ENCODE data around the gene LRIT3. TPM values are rescaled to one million over a fixed set of nuclear protein-coding genes. Genes with fewer than 3 reads are reported as not detected.
"Not testable (repeated sequence)": the region's sequence is repeated elsewhere in the genome, so short reads cannot be mapped to it uniquely, and the experiment has no call there.

Gene LRIT3
- total RNA-seq, 1 experiment from 2014 or later = 0.19 TPM

- Histone ChIP-seq H3K9ac (ENCODE audit: low read length) (no peak overlapping the region), H3K4me1 (ENCODE audit: low read length) (no peaks in the 10 kb centered on the region), H2AFZ (ENCODE audit: low read length) (no peak overlapping the region), H4K20me1 (ENCODE audit: insufficient read depth, low read depth, low read length) (no peaks in the 10 kb centered on the region), H3K4me3 (ENCODE audit: low read length) (no peak overlapping the region), H3K9me3 (ENCODE audit: low read length) (peaks cover 19% of the 10 kb centered on the region), H3K36me3 (ENCODE audit: insufficient read depth, low read length) (no peaks in the 10 kb centered on the region), H3K4me2 (ENCODE audit: low read depth, low read length, poor library complexity, severe bottlenecking) (no peak overlapping the region), H3K27ac (ENCODE audit: low read length) (no peak overlapping the region), H3K79me2 (ENCODE audit: low read length) (no peaks in the 10 kb centered on the region), H3K27me3 (ENCODE audit: low read length) (no peaks in the 10 kb centered on the region; the same call in 1 of the 2 replicates), H3K9me2 (replicated peaks; ENCODE audit: insufficient read depth, low read length) (no peaks in the 10 kb centered on the region)
- no peak for DNase-seq
Measured at GRCh38 chr4:109861916-109862511, 14.1 kb downstream of the LRIT3 start.

- Histone ChIP-seq H2AFZ (ENCODE audit: low read length) (no peak overlapping the region), H3K79me2 (ENCODE audit: low read length) (no peaks in the 10 kb centered on the region), H3K4me3 (ENCODE audit: low read length) (no peak overlapping the region), H4K20me1 (ENCODE audit: insufficient read depth, low read depth, low read length) (no peaks in the 10 kb centered on the region), H3K9me2 (replicated peaks; ENCODE audit: insufficient read depth, low read length) (no peaks in the 10 kb centered on the region), H3K4me2 (ENCODE audit: low read depth, low read length, poor library complexity, severe bottlenecking) (no peak overlapping the region), H3K9ac (ENCODE audit: low read length) (no peak overlapping the region), H3K27me3 (ENCODE audit: low read length) (no peaks in the 10 kb centered on the region; the same call in 1 of the 2 replicates), H3K4me1 (ENCODE audit: low read length) (no peaks in the 10 kb centered on the region), H3K36me3 (ENCODE audit: insufficient read depth, low read length) (no peaks in the 10 kb centered on the region), H3K27ac (ENCODE audit: low read length) (no peak overlapping the region), H3K9me3 (ENCODE audit: low read length) (peaks cover 15% of the 10 kb centered on the region)
- no peak for DNase-seq
Measured at GRCh38 chr4:109864134-109864533, 16.2 kb downstream of the LRIT3 start.

GRCh38 chr4:109870061-109870460, 22.2 kb downstream of the LRIT3 start:
- H3K9me3 ChIP-seq (ENCODE audit: low read length) = no peaks in the 10 kb centered on the region
- no peaks in the 10 kb centered on the region for H3K4me1 ChIP-seq (ENCODE audit: low read length)
- H3K27me3 ChIP-seq (ENCODE audit: low read length) = no peaks in the 10 kb centered on the region
- no peaks in the 10 kb centered on the region for H3K79me2 ChIP-seq (ENCODE audit: low read length)
- no peaks in the 10 kb centered on the region for H4K20me1 ChIP-seq (ENCODE audit: insufficient read depth, low read depth, low read length)
- H3K27ac ChIP-seq (ENCODE audit: low read length) = no peak overlapping the region
- no peak overlapping the region for H3K4me2 ChIP-seq (ENCODE audit: low read depth, low read length, poor library complexity, severe bottlenecking)
- no peak overlapping the region for H2AFZ ChIP-seq (ENCODE audit: low read length)
- H3K36me3 ChIP-seq (ENCODE audit: insufficient read depth, low read length) = no peaks in the 10 kb centered on the region
- no peaks in the 10 kb centered on the region for H3K9me2 ChIP-seq (replicated peaks; ENCODE audit: insufficient read depth, low read length)
- no peak overlapping the region for H3K4me3 ChIP-seq (ENCODE audit: low read length)
- no peak for DNase-seq
- no peak overlapping the region for H3K9ac ChIP-seq (ENCODE audit: low read length)

- H3K4me1 ChIP-seq (ENCODE audit: low read length) = no peaks in the 10 kb centered on the region
- no peak for DNase-seq
- no peak overlapping the region for H3K27ac ChIP-seq (ENCODE audit: low read length)
- H3K27me3 ChIP-seq (ENCODE audit: low read length) = no peaks in the 10 kb centered on the region
- H3K9ac ChIP-seq (ENCODE audit: low read length) = no peak overlapping the region
- no peak overlapping the region for H3K4me2 ChIP-seq (ENCODE audit: low read depth, low read length, poor library complexity, severe bottlenecking)
- no peak overlapping the region for H3K4me3 ChIP-seq (ENCODE audit: low read length)
- no peaks in the 10 kb centered on the region for H4K20me1 ChIP-seq (ENCODE audit: insufficient read depth, low read depth, low read length)
- no peaks in the 10 kb centered on the region for H3K9me2 ChIP-seq (replicated peaks; ENCODE audit: insufficient read depth, low read length)
- no peak overlapping the region for H2AFZ ChIP-seq (ENCODE audit: low read length)
- no peaks in the 10 kb centered on the region for H3K9me3 ChIP-seq (ENCODE audit: low read length)
- H3K36me3 ChIP-seq (ENCODE audit: insufficient read depth, low read length) = no peaks in the 10 kb centered on the region
- H3K79me2 ChIP-seq (ENCODE audit: low read length) = no peaks in the 10 kb centered on the region
Measured at GRCh38 chr4:109872065-109872464, 24.2 kb downstream of the LRIT3 start.

- no peak overlapping the region for H3K27ac ChIP-seq (ENCODE audit: low read length)
- DNase-seq = no peak
- no peak overlapping the region for H2AFZ ChIP-seq (ENCODE audit: low read length)
- no peak overlapping the region for H3K9ac ChIP-seq (ENCODE audit: low read length)
- no peaks in the 10 kb centered on the region for H3K9me2 ChIP-seq (replicated peaks; ENCODE audit: insufficient read depth, low read length)
- no peaks in the 10 kb centered on the region for H4K20me1 ChIP-seq (ENCODE audit: insufficient read depth, low read depth, low read length)
- H3K4me1 ChIP-seq (ENCODE audit: low read length) = peaks cover 6% of the 10 kb centered on the region; the same call in 1 of the 2 replicates
- no peaks in the 10 kb centered on the region for H3K9me3 ChIP-seq (ENCODE audit: low read length)
- no peak overlapping the region for H3K4me3 ChIP-seq (ENCODE audit: low read length)
- H3K79me2 ChIP-seq (ENCODE audit: low read length) = no peaks in the 10 kb centered on the region
- no peaks in the 10 kb centered on the region for H3K27me3 ChIP-seq (ENCODE audit: low read length)
- H3K36me3 ChIP-seq (ENCODE audit: insufficient read depth, low read length) = no peaks in the 10 kb centered on the region
- no peak overlapping the region for H3K4me2 ChIP-seq (ENCODE audit: low read depth, low read length, poor library complexity, severe bottlenecking)
Measured at GRCh38 chr4:109872950-109873656, 25.2 kb downstream of the LRIT3 start.

- Histone ChIP-seq H3K27ac (ENCODE audit: low read length) (no peak overlapping the region), H3K9me2 (replicated peaks; ENCODE audit: insufficient read depth, low read length) (no peaks in the 10 kb centered on the region), H3K4me2 (ENCODE audit: low read depth, low read length, poor library complexity, severe bottlenecking) (no peak overlapping the region), H2AFZ (ENCODE audit: low read length) (no peak overlapping the region), H3K4me1 (ENCODE audit: low read length) (peaks cover 6% of the 10 kb centered on the region; the same call in 1 of the 2 replicates), H3K9me3 (ENCODE audit: low read length) (no peaks in the 10 kb centered on the region), H3K27me3 (ENCODE audit: low read length) (no peaks in the 10 kb centered on the region), H3K36me3 (ENCODE audit: insufficient read depth, low read length) (no peaks in the 10 kb centered on the region), H3K9ac (ENCODE audit: low read length) (no peak overlapping the region), H3K79me2 (ENCODE audit: low read length) (no peaks in the 10 kb centered on the region), H4K20me1 (ENCODE audit: insufficient read depth, low read depth, low read length) (no peaks in the 10 kb centered on the region), H3K4me3 (ENCODE audit: low read length) (no peak overlapping the region)
- no peak for DNase-seq
Measured at GRCh38 chr4:109873791-109874514, 26.0 kb downstream of the LRIT3 start.

- no peak overlapping the region for H3K4me3 ChIP-seq (ENCODE audit: low read length)
- H3K9me3 ChIP-seq (ENCODE audit: low read length) = no peaks in the 10 kb centered on the region
- H3K9me2 ChIP-seq (replicated peaks; ENCODE audit: insufficient read depth, low read length) = no peaks in the 10 kb centered on the region
- H3K27me3 ChIP-seq (ENCODE audit: low read length) = no peaks in the 10 kb centered on the region
- H3K79me2 ChIP-seq (ENCODE audit: low read length) = no peaks in the 10 kb centered on the region
- no peak for DNase-seq
- no peak overlapping the region for H2AFZ ChIP-seq (ENCODE audit: low read length)
- H3K4me2 ChIP-seq (ENCODE audit: low read depth, low read length, poor library complexity, severe bottlenecking) = no peak overlapping the region
- no peaks in the 10 kb centered on the region for H3K36me3 ChIP-seq (ENCODE audit: insufficient read depth, low read length)
- H3K9ac ChIP-seq (ENCODE audit: low read length) = no peak overlapping the region
- peaks cover 6% of the 10 kb centered on the region; the same call in 1 of the 2 replicates for H3K4me1 ChIP-seq (ENCODE audit: low read length)
- H3K27ac ChIP-seq (ENCODE audit: low read length) = no peak overlapping the region
- no peaks in the 10 kb centered on the region for H4K20me1 ChIP-seq (ENCODE audit: insufficient read depth, low read depth, low read length)
Measured at GRCh38 chr4:109875106-109875505, 27.2 kb downstream of the LRIT3 start.

GRCh38 chr4:109875553-109875952, 27.6 kb downstream of the LRIT3 start:
- H2AFZ ChIP-seq (ENCODE audit: low read length); H4K20me1 ChIP-seq (ENCODE audit: insufficient read depth, low read depth, low read length); H3K9me2 ChIP-seq (replicated peaks; ENCODE audit: insufficient read depth, low read length); DNase-seq; H3K27ac ChIP-seq (ENCODE audit: low read length); H3K9ac ChIP-seq (ENCODE audit: low read length); H3K79me2 ChIP-seq (ENCODE audit: low read length); H3K4me3 ChIP-seq (ENCODE audit: low read length); H3K4me2 ChIP-seq (ENCODE audit: low read depth, low read length, poor library complexity, severe bottlenecking); H3K36me3 ChIP-seq (ENCODE audit: insufficient read depth, low read length); H3K9me3 ChIP-seq (ENCODE audit: low read length); H3K27me3 ChIP-seq (ENCODE audit: low read length); H3K4me1 ChIP-seq (ENCODE audit: low read length): not testable (repeated sequence)
